Gastroesophageal sphincter (tissue), 4 donors: ENCODE data around the gene MOGAT2. TPM values are rescaled to one million over a fixed set of nuclear protein-coding genes. Genes with fewer than 3 reads are reported as not detected.
"Not testable (repeated sequence)": the region's sequence is repeated elsewhere in the genome, so short reads cannot be mapped to it uniquely, and the experiment has no call there.

Experiments
- ATAC-seq: fragments of 150-250 bp; one replicate; pipeline ENCODE4 v1.9.1; 2016; ENCODE audit warnings: mild to moderate bottlenecking, moderate library complexity
- H3K27ac ChIP-seq, 4 donors: fragments of 200-600 bp; sonication (generic) in 3 of 4; 1 replicate in 3 of 4; 2 replicates in 1 of 4; pipeline ENCODE4 v1.5.1; 2016 to 2019
- H3K27me3 ChIP-seq: fragments of 200-600 bp; sonication (generic); one replicate; pipeline ENCODE4 v1.5.1; 2019
- H3K36me3 ChIP-seq, 2 donors: fragments of 200-600 bp; sonication (generic); one replicate each; pipeline ENCODE4 v1.5.1; 2019; ENCODE audit warnings: control low read depth in 1 of 2
- H3K4me1 ChIP-seq, 3 donors: fragments of 200-600 bp; sonication (generic); 1 replicate in 2 of 3; 2 replicates in 1 of 3; pipeline ENCODE4 v1.5.1; 2016 to 2019; ENCODE audit warnings: control low read depth in 2 of 3
- H3K4me3 ChIP-seq, 2 donors: fragments of 200-600 bp; sonication (generic); one replicate each; pipeline ENCODE4 v1.5.1; 2019; ENCODE audit warnings: mild to moderate bottlenecking in 1 of 2, moderate library complexity in 1 of 2
- H3K9me3 ChIP-seq, 3 donors: fragments of 200-600 bp; sonication (generic); one replicate each; pipeline ENCODE4 v1.5.1; 2017 to 2019; ENCODE audit warnings: control low read depth in 2 of 3
- EP300 ChIP-seq: sonication (generic); formaldehyde crosslinking; IDR thresholded peaks from one replicate; pipeline ENCODE4 v1.6.1; 2017; ENCODE audit warnings: antibody characterized with exemption, mild to moderate bottlenecking
- POLR2A ChIP-seq, 2 donors: fragments of 450-650 bp; IDR thresholded peaks; one replicate each; pipeline ENCODE4 v1.6.1; 2017; ENCODE audit warnings: antibody characterized with exemption in 2 of 2, mild to moderate bottlenecking in 2 of 2, moderate library complexity in 1 of 2
- POLR2AphosphoS5 ChIP-seq: sonication (generic); formaldehyde crosslinking; IDR thresholded peaks from one replicate; pipeline ENCODE4 v1.6.1; 2017; ENCODE audit warnings: antibody characterized with exemption
- WGBS, 2 donors: methylation state at CpG; one replicate each; pipeline ENCODE4 v1.1.5; 2018; ENCODE audit warnings: low coverage in 1 of 2; 5-methylcytosine and 5-hydroxymethylcytosine counted together
- total RNA-seq, 4 donors: library from RNA; depleted of rRNA; stranded (reverse); fragments of >200 nt; gene quantifications; one replicate each; pipeline ENCODE4 v1.1.0, GENCODE V29; 2016
- TF ChIP-seq, protein P1 (sequence below), 4 experiments: fragments of 200-600 bp in 2 of 4; fragments of 450-650 bp in 2 of 4; sonication (generic) in 1 of 4; IDR thresholded peaks; one replicate each; pipeline ENCODE4 v1.5.1; 2017 to 2019; ENCODE audit warnings: antibody characterized with exemption in 4 of 4, mild to moderate bottlenecking in 2 of 4, moderate library complexity in 2 of 4

Gene MOGAT2
- total RNA-seq, 4 donors from 2014 or later, result 0.30 TPM; not detected in 3

GRCh38 chr11:75677909-75678308 lies 39.7 kb upstream of the MOGAT2 start:
- Histone ChIP-seq H3K27ac (no peak overlapping the region), H3K27me3 (peaks cover 22% of the 10 kb centered on the region), H3K4me1 (no peaks in the 10 kb centered on the region), H3K9me3 (no peaks in the 10 kb centered on the region), H3K36me3 (no peaks in the 10 kb centered on the region), H3K4me3 (no peak overlapping the region)
- ATAC-seq, result no peak
- TF ChIP-seq EP300 (no peak), POLR2AphosphoS5 (no peak), POLR2A (IDR thresholded peaks at IDR 0.05) (no peak)
- TF ChIP-seq, protein P1, sequence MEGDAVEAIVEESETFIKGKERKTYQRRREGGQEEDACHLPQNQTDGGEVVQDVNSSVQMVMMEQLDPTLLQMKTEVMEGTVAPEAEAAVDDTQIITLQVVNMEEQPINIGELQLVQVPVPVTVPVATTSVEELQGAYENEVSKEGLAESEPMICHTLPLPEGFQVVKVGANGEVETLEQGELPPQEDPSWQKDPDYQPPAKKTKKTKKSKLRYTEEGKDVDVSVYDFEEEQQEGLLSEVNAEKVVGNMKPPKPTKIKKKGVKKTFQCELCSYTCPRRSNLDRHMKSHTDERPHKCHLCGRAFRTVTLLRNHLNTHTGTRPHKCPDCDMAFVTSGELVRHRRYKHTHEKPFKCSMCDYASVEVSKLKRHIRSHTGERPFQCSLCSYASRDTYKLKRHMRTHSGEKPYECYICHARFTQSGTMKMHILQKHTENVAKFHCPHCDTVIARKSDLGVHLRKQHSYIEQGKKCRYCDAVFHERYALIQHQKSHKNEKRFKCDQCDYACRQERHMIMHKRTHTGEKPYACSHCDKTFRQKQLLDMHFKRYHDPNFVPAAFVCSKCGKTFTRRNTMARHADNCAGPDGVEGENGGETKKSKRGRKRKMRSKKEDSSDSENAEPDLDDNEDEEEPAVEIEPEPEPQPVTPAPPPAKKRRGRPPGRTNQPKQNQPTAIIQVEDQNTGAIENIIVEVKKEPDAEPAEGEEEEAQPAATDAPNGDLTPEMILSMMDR (IDR thresholded peaks at IDR 0.05), result no peak
- 80 to 81% methylated on average over 1 to 10 of the region's 12 CpGs for WGBS, 2 donors

GRCh38 chr11:75678620-75679259 lies 38.9 kb upstream of the MOGAT2 start:
- no peak for TF ChIP-seq POLR2AphosphoS5
- TF ChIP-seq, protein P1 (IDR thresholded peaks at IDR 0.05), result no peak
- no peak for TF ChIP-seq POLR2A (IDR thresholded peaks at IDR 0.05)
- TF ChIP-seq EP300, result no peak
- 87 to 93% methylated on average over 3 to 10 of the region's 17 CpGs for WGBS, 2 donors
- no peak for ATAC-seq
- Histone ChIP-seq H3K9me3 (no peaks in the 10 kb centered on the region), H3K27ac (no peak overlapping the region), H3K27me3 (peaks cover 22% of the 10 kb centered on the region), H3K4me3 (no peak overlapping the region), H3K4me1 (no peaks in the 10 kb centered on the region), H3K36me3 (no peaks in the 10 kb centered on the region)

DNA sequence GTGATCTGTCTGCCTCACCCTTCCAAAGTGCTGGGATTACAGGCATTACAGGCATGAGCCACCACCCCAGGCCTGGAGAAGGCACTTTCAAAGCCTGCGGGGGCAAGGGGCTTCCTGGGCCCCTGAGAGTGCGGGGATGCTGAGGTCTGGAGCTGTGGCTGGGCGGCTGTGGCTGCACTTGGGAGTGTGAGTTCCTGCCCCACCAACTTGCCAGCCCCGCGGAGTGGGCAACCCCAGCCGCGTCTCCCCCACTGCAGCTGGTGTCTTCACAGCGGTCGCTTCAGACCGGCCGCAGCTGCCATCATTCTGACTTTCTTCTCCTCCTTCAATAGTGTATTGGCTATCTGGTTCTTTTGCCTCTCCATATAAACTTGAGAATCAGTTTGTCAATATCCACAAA lies 38.1 kb upstream of the MOGAT2 start:
- Histone ChIP-seq H3K36me3 (no peaks in the 10 kb centered on the region), H3K4me1 (no peaks in the 10 kb centered on the region), H3K9me3 (no peaks in the 10 kb centered on the region), H3K4me3 (no peak overlapping the region), H3K27me3 (peaks cover 22% of the 10 kb centered on the region), H3K27ac (no peak overlapping the region)
- TF ChIP-seq POLR2A (IDR thresholded peaks at IDR 0.05), result no peak
- TF ChIP-seq, protein P1 (IDR thresholded peaks at IDR 0.05), result no peak
- no peak for TF ChIP-seq POLR2AphosphoS5
- TF ChIP-seq EP300, result no peak
- no peak for ATAC-seq
- 80% methylated on average over 1 of the region's 11 CpGs; no CpG with 5 or more reads in 1 of the 2 donors for WGBS, 2 donors

GRCh38 chr11:75683856-75684255 lies 33.8 kb upstream of the MOGAT2 start:
- H3K27ac ChIP-seq, H3K4me1 ChIP-seq, H3K36me3 ChIP-seq, H3K4me3 ChIP-seq, ATAC-seq: not testable (repeated sequence)
- peaks cover 0 to 18% (median 0%) of the 10 kb centered on the region in 3 donors for H3K9me3 ChIP-seq
- H3K27me3 ChIP-seq, result peaks cover 17% of the 10 kb centered on the region
- 100% methylated on average over 1 of the region's 1 CpG for WGBS, 2 donors

DNA sequence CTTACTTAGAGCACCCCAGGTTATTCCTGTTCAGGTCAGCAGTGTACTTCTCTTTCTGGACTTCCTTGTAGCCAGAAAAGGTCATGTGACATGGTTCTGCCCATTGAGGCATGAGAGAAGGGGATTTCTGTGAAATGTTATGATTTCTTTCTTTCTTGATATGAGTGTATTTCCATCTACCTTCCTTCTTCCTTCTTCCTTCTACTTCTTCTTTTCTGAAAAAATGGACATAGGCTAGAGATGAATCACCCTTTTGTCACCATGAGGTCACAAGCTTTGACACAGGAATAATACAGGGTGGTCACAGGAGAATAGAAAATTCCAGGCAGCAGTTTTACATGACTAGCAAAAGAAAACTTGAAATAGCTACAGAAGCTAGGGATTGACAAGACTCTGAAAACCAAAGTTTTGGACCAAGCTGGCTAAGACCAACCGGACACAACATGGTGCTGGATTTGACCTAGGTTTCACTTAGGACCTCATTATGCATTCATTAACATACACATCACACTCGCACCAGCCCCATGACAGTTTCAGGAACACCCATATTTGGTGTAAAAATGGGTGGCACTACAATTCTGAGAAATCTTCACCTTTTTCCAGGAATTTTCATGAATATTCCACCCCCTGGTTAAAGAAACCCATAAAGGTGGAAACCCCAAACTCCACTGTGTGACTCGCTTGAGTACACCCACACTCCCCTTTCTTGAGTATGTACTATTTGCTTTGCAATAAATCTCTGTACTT lies 27.6 kb upstream of the MOGAT2 start:
- TF ChIP-seq, protein P1 (IDR thresholded peaks at IDR 0.05), result no peak
- no peak for TF ChIP-seq POLR2A (IDR thresholded peaks at IDR 0.05)
- TF ChIP-seq EP300, result no peak
- TF ChIP-seq POLR2AphosphoS5, result no peak
- Histone ChIP-seq H3K27me3 (no peaks in the 10 kb centered on the region), H3K27ac (no peak overlapping the region), H3K4me3 (no peak overlapping the region), H3K4me1 (no peaks in the 10 kb centered on the region), H3K36me3 (no peaks in the 10 kb centered on the region), H3K9me3 (peaks cover 0 to 15% (median 0%) of the 10 kb centered on the region in 3 donors)
- ATAC-seq, result no peak
- 79 to 91% methylated on average over 3 of the region's 3 CpGs for WGBS, 2 donors
